OCI-LY3 (cell line): ENCODE results near the gene NTNG2.

Source experiments
- EZH2phosphoT487 ChIP-seq: fragments of 200-600 bp; shearing (Covaris generic); IDR thresholded peaks from 2 replicates; pipeline ENCODE4 v1.6.1; 2018; ENCODE audit warnings: antibody characterized with exemption, mixed run types, low read depth
- TF ChIP-seq, protein P1 (sequence below): fragments of 200-600, 300-600 bp; sonication (generic); IDR thresholded peaks from 2 replicates; pipeline ENCODE4 v1.5.1; 2014; ENCODE audit warnings: antibody characterized with exemption, low read length, low read depth

- TF ChIP-seq, protein P1, sequence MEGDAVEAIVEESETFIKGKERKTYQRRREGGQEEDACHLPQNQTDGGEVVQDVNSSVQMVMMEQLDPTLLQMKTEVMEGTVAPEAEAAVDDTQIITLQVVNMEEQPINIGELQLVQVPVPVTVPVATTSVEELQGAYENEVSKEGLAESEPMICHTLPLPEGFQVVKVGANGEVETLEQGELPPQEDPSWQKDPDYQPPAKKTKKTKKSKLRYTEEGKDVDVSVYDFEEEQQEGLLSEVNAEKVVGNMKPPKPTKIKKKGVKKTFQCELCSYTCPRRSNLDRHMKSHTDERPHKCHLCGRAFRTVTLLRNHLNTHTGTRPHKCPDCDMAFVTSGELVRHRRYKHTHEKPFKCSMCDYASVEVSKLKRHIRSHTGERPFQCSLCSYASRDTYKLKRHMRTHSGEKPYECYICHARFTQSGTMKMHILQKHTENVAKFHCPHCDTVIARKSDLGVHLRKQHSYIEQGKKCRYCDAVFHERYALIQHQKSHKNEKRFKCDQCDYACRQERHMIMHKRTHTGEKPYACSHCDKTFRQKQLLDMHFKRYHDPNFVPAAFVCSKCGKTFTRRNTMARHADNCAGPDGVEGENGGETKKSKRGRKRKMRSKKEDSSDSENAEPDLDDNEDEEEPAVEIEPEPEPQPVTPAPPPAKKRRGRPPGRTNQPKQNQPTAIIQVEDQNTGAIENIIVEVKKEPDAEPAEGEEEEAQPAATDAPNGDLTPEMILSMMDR, result no peak
- TF ChIP-seq EZH2phosphoT487, result no peak
These were observed 77.1 kb downstream of the NTNG2 start for GRCh38 chr9:132238992-132239391.
